GM19455 (cell line): ENCODE results near the gene YY1.
"Not testable (repeated sequence)": the region's sequence is repeated elsewhere in the genome, so short reads cannot be mapped to it uniquely, and the experiment has no call there.

Experiments
- ATAC-seq: cut with Tn5 transposase; IDR thresholded peaks from one replicate; pipeline ENCODE4 v1.9.1; 2021; ENCODE audit not compliant: unreplicated experiment

Gene YY1

GRCh38 chr14:100295376-100296105, 56.6 kb downstream of the YY1 start:
- ATAC-seq: no peak

GRCh38 chr14:100296106-100296651, 57.2 kb downstream of the YY1 start:
- no peak for ATAC-seq

DNA sequence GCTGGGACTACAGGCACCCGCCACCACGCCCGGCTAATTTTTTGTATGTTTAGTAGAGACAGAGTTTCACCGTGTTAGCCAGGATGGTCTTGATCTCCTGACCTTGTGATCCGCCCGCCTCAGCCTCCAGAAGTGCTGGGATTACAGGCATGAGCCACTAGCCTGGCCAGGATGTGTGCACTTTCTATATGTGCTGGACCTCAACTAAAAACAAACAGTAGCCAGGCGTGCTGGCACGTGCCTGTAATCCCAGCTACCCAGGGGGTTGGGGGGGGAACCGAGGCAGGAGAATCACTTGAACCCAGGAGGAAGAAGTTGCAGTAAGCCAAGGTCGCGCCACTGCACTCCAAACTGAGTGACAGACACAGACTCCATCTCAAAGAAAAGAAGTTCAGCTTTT, 57.8 kb downstream of the YY1 start:
- not testable (repeated sequence) for ATAC-seq

- peak; percentile 84 for ATAC-seq
Observed at GRCh38 chr14:100297320-100298300, 58.7 kb downstream of the YY1 start.

GRCh38 chr14:100298551-100299237, 59.8 kb downstream of the YY1 start:
- no peak for ATAC-seq

- no peak for ATAC-seq
Observed at GRCh38 chr14:100299238-100299560, 60.3 kb downstream of the YY1 start.

DNA sequence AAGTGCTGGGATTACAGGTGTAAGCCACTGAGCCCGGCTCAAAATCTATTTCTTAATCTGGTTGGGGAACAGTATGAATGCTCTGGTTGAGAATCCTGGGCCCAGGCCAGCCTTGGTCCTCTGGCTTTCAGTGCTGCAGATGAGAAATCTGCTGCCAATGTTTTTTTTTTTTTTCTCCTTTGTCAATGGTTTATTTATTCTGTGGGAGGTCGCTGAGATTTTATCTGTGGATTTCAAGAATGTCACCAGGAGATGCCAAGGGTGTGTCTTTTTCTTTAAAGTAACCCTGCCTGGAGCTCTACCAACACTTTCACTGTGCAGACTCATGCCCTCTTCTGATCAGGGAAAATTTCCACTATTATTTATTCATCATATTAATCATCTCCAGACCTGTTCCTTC, 63.7 kb downstream of the YY1 start:
- no peak for ATAC-seq

GRCh38 chr14:100303179-100303578, 64.2 kb downstream of the YY1 start:
- no peak for ATAC-seq

DNA sequence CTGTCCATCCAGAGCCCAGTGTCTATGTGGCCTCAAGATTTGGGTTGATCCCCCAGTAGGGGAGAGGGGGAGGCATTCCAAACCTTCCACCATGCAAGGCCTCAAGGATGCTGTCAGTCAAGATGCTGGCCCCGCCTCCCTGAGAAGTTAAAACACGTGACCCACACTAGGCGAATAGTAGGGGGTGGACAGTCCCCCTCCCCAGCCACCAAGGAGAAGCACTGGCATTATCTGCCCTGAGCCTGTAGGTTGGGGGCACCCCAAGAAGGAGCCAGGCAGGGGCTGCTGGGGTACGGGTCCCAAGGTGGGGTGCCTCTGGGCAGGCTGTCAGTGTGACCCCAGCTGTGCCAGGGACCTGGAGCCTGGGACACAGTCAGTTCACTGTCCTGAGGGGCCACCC, 65.0 kb downstream of the YY1 start:
- no peak for ATAC-seq

GRCh38 chr14:100304825-100305323, 65.9 kb downstream of the YY1 start:
- no peak for ATAC-seq

GRCh38 chr14:100305324-100306100, 66.6 kb downstream of the YY1 start:
- ATAC-seq: peak; percentile 1

GRCh38 chr14:100306101-100306997, 67.4 kb downstream of the YY1 start, which contains the start of gene SLC25A29:
Gene SLC25A29, minus strand, starts transcription at chr14:100306444. Its CDS starts 212 bp downstream, at chr14:100306232.
- ATAC-seq: peak; percentile 88

GRCh38 chr14:100306998-100307765, 68.2 kb downstream of the YY1 start:
- ATAC-seq: peak; percentile 10

GRCh38 chr14:100307766-100308426, 69.0 kb downstream of the YY1 start:
- no peak for ATAC-seq

DNA sequence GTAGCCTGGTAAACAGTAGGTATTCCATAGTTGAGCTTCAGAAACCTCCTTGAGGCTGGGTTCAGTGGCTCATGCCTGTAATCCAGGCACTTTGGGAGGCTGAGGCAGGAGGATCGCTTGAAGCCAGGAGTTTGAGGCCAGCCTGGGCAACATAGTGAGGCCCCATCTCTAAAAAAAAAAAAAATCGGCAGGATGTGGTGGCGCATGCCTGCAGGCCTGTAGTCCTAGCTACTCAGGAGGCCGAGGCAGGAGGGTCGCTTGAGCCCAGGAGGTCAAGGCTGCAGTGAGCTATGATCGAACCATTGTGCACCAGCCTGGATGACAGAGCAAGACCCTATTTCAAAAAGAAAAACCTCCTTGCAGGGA, 69.5 kb downstream of the YY1 start:
- ATAC-seq: not testable (repeated sequence)

DNA sequence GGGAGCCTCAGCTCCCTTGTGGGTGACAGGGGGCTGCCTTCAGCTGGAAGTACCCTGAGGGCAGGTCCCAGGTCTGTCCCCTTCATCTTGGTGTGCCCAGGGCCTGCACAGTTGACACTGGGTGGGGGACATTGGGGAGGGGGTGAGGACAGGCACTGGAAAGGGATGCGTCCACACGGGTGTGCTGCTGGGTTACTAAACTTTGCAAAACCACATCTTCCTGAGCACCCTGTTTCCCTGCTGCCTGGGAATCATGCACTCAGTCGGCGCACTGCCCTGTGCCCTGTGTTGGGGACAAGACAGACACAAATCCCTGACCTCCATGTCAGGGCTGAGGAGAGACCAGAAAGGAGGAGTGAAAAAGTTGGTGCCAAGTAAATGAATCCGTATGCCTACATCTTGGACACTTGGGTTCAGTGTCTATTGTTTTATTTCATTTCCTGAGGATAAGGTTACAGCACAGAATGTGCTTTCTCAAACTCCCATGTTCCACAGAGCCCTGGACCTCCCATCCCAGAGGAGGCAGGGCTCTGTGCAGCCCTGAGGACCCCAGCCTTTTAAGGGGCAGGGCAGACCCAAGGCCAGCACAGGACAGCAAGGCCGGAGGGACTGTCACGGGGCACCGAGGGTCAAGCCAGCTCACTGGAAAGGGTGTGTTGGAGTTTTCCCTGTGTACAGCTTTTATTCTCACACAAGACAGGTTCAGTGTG, 70.2 kb downstream of the YY1 start:
- ATAC-seq: no peak
